B cell (primary cell): Measurements from ENCODE around the gene PNRC2. TPM values are rescaled to one million over a fixed set of nuclear protein-coding genes. Genes with fewer than 3 reads are reported as not detected.

ENCODE experiments used
- ATAC-seq: fragments of 200-7000 bp; cut with Tn5 transposase; one replicate; pipeline ENCODE4 v1.10.0; 2021; ENCODE audit warnings: low read depth, mild to moderate bottlenecking, moderate number of reproducible peaks, moderate library complexity
- CTCF ChIA-PET: fragments of 350-600 bp; sonication (Branson Sonifier 250); formaldehyde crosslinking; loops from one replicate; lab custom pipeline; 2021; ENCODE audit warnings: antibody characterized with exemption, inconsistent platforms; lab: Charles Lee
- POLR2A ChIA-PET: fragments of 350-600 bp; sonication (Branson Sonifier 250); formaldehyde crosslinking; loops from one replicate; lab custom pipeline; 2021; ENCODE audit warnings: antibody characterized with exemption; lab: Charles Lee
- DNase-seq: peaks from one replicate; pipeline ENCODE4 v3.0.0; 2013
- H2AFZ ChIP-seq: 2 replicates; pipeline ENCODE4 v1.6.1; 2012; ENCODE audit warnings: mild to moderate bottlenecking, low read depth, low read length; ENCODE audit not compliant: insufficient read depth, poor library complexity, severe bottlenecking
- H3K27ac ChIP-seq, 2 donors: 1 replicate in 1 of 2; 2 replicates in 1 of 2; pipeline ENCODE4 v1.5.1; 2012 to 2013; ENCODE audit warnings: low read length in 2 of 2, mild to moderate bottlenecking in 2 of 2, moderate library complexity in 1 of 2
- H3K27me3 ChIP-seq, 4 experiments: fragments of 200-600 bp in 1 of 4; sonication (generic) in 1 of 4; replicated peaks in 1 of 4; 1 replicate in 2 of 4; 2 replicates in 2 of 4; pipeline versions ENCODE4 v1.6.1 to v1.7.0; 2013 to 2016; ENCODE audit warnings: low read length in 3 of 4, mild to moderate bottlenecking in 2 of 4, mixed read lengths in 1 of 4, moderate library complexity in 1 of 4; ENCODE audit not compliant: insufficient read depth in 4 of 4, control insufficient read depth in 3 of 4; ENCODE audit errors: control extremely low read depth in 1 of 4
- H3K36me3 ChIP-seq, 2 experiments: replicated peaks in 1 of 2; 1 replicate in 1 of 2; 2 replicates in 1 of 2; pipeline versions ENCODE4 v1.6.1 to v1.7.1; 2013; ENCODE audit warnings: low read length in 1 of 2; ENCODE audit not compliant: insufficient read depth in 2 of 2, control insufficient read depth in 1 of 2; ENCODE audit errors: control extremely low read depth in 1 of 2, extremely low read depth in 1 of 2
- H3K4me1 ChIP-seq, 2 donors: fragments of 200-600 bp in 1 of 2; sonication (generic) in 1 of 2; 1 replicate in 1 of 2; 2 replicates in 1 of 2; pipeline versions ENCODE4 v1.5.1 to v1.6.1; 2013 to 2017; ENCODE audit warnings: low read length in 2 of 2; ENCODE audit not compliant: control insufficient read depth in 2 of 2, insufficient read depth in 2 of 2
- H3K4me2 ChIP-seq: replicated peaks from 2 replicates; pipeline ENCODE3; 2012; ENCODE audit warnings: mild to moderate bottlenecking, low read depth, low read length; ENCODE audit not compliant: poor library complexity, severe bottlenecking
- H3K4me3 ChIP-seq, 5 experiments: fragments of 200-600 bp in 1 of 5; sonication (generic) in 1 of 5; 1 replicate in 3 of 5; 2 replicates in 2 of 5; pipeline versions ENCODE4 v1.5.1 to v1.7.0; 2011 to 2016; ENCODE audit warnings: low read length in 4 of 5, mild to moderate bottlenecking in 4 of 5, low read depth in 2 of 5, control low read depth in 1 of 5, moderate library complexity in 1 of 5; ENCODE audit not compliant: insufficient read depth in 1 of 5; ENCODE audit errors: control extremely low read depth in 1 of 5, extremely low read depth in 1 of 5
- H3K79me2 ChIP-seq: fragments of 200-600 bp; sonication (generic); one replicate; pipeline ENCODE4 v1.6.0; 2016; ENCODE audit warnings: low read length; ENCODE audit not compliant: control insufficient read depth, insufficient read depth
- H3K9ac ChIP-seq: fragments of 200-600 bp; sonication (generic); 2 replicates; pipeline ENCODE4 v1.6.1; 2017; ENCODE audit warnings: mild to moderate bottlenecking, low read length, moderate library complexity
- H3K9me3 ChIP-seq, 3 donors: one replicate each; pipeline versions ENCODE4 v1.6.1 to v1.7.1; 2013; ENCODE audit warnings: low read length in 2 of 3; ENCODE audit not compliant: control insufficient read depth in 2 of 3, insufficient read depth in 1 of 3; ENCODE audit errors: control extremely low read depth in 1 of 3
- H4K20me1 ChIP-seq: 2 replicates; pipeline ENCODE4 v1.6.0; 2012; ENCODE audit warnings: mild to moderate bottlenecking, low read length; ENCODE audit not compliant: insufficient read depth, control insufficient read depth, poor library complexity, severe bottlenecking
- H3K27ac Mint-ChIP-seq: one replicate; pipeline ENCODE4 v1.8.0; 2021; ENCODE audit warnings: mixed read lengths
- H3K27me3 Mint-ChIP-seq: one replicate; pipeline ENCODE4 v1.8.0; 2021; ENCODE audit warnings: mixed read lengths
- H3K4me1 Mint-ChIP-seq: one replicate; pipeline ENCODE4 v1.8.0; 2021; ENCODE audit warnings: mixed read lengths
- H3K4me3 Mint-ChIP-seq: one replicate; pipeline ENCODE4 v1.8.0; 2021; ENCODE audit warnings: mixed read lengths
- H3K9me3 Mint-ChIP-seq: one replicate; pipeline ENCODE4 v1.8.0; 2022; ENCODE audit warnings: mixed read lengths; ENCODE audit not compliant: insufficient read depth
- CTCF ChIP-seq: fragments of 200-600 bp; IDR thresholded peaks from one replicate; pipeline ENCODE4 v1.8.0; 2022; ENCODE audit warnings: antibody characterized with exemption, mild to moderate bottlenecking
- EZH2 ChIP-seq: IDR thresholded peaks from 2 replicates; pipeline ENCODE4 v1.6.1; 2012; ENCODE audit warnings: borderline replicate concordance, low read depth, mild to moderate bottlenecking, moderate library complexity, low read length; ENCODE audit not compliant: insufficient read depth, poor library complexity, severe bottlenecking
- WGBS: methylation state at CpG from one replicate; pipeline ENCODE4 v1.1.5; 2013; ENCODE audit warnings: missing lambda C conversion rate; ENCODE audit not compliant: insufficient coverage; 5-methylcytosine and 5-hydroxymethylcytosine counted together
- intact Hi-C: fragments of 100-400 bp; cut with micrococcal nuclease; formaldehyde crosslinking; loops from one replicate; pipeline ENCODE4 v1.10.0; 2022
- polyA plus RNA-seq: library from polyadenylated mRNA; depleted of rRNA; stranded (reverse); fragments of >200 nt; gene quantifications from 2 replicates; pipeline ENCODE4 v1.2.3, GENCODE V29; 2012
- total RNA-seq, 2 donors: library from RNA; stranded (reverse); fragments of 120-200 nt in 1 of 2; gene quantifications; 1 replicate in 1 of 2; 2 replicates in 1 of 2; pipeline versions ENCODE4 v1.2.3 to v1.2.4, GENCODE V29; 2013 to 2022

Gene PNRC2
- total and polyA plus RNA-seq, 2 donors (not counting 1 experiment from before 2014, with no cell fraction given), result 89.8 to 174 TPM

GRCh38 chr1:23995431-23995837, 35.8 kb downstream of the PNRC2 start:
- no peaks in the 10 kb centered on the region for H4K20me1 ChIP-seq

GRCh38 chr1:23996700-23997229, 37.1 kb downstream of the PNRC2 start:
- TF ChIP-seq CTCF, result no peak
- TF ChIP-seq EZH2, result no peak
- Histone ChIP-seq H3K9me3 (no peaks in the 10 kb centered on the region), H4K20me1 (no peaks in the 10 kb centered on the region), H3K27ac (no peak overlapping the region), H2AFZ (no peak overlapping the region), H3K27me3 (no peaks in the 10 kb centered on the region), H3K4me2 (no peak overlapping the region), H3K79me2 (no peaks in the 10 kb centered on the region), H3K4me3 (no peak overlapping the region), H3K4me1 (no peaks in the 10 kb centered on the region), H3K36me3 (no peaks in the 10 kb centered on the region), H3K9ac (no peak overlapping the region)
- H3K9me3 Mint-ChIP-seq, result no peaks in the 10 kb centered on the region
- peaks cover 1% of the 10 kb centered on the region for H3K4me1 Mint-ChIP-seq
- no peak overlapping the region for H3K4me3 Mint-ChIP-seq
- WGBS, result 92% methylated on average over 8 of the region's 10 CpGs
- POLR2A ChIA-PET, result no interaction called here
- intact Hi-C loops, result no loop called here
- CTCF ChIA-PET, result no interaction called here
- ATAC-seq, result no peak
- DNase-seq, result no peak
- no peaks in the 10 kb centered on the region for H3K27me3 Mint-ChIP-seq
- no peak overlapping the region for H3K27ac Mint-ChIP-seq

More at GRCh38 chr1:23995431-23995837, 35.8 kb downstream of the PNRC2 start:
- Histone ChIP-seq H3K9me3 (no peaks in the 10 kb centered on the region), H3K36me3 (no peaks in the 10 kb centered on the region), H3K27ac (no peak overlapping the region), H3K27me3 (no peaks in the 10 kb centered on the region), H3K4me1 (no peaks in the 10 kb centered on the region), H3K4me3 (no peak overlapping the region), H3K79me2 (no peaks in the 10 kb centered on the region), H3K4me2 (no peak overlapping the region), H3K9ac (no peak overlapping the region), H2AFZ (no peak overlapping the region)
- H3K4me3 Mint-ChIP-seq, result no peak overlapping the region
- H3K9me3 Mint-ChIP-seq, result no peaks in the 10 kb centered on the region
- no peak for ATAC-seq
- ChIA-PET CTCF (no interaction called here), POLR2A (no interaction called here)
- WGBS, result 70% methylated on average over 1 of the region's 13 CpGs
- peaks cover 10% of the 10 kb centered on the region for H3K4me1 Mint-ChIP-seq
- intact Hi-C loops, result no loop called here
- no peak overlapping the region for H3K27ac Mint-ChIP-seq
- H3K27me3 Mint-ChIP-seq, result no peaks in the 10 kb centered on the region
- DNase-seq, result no peak
- no peak for TF ChIP-seq CTCF
- TF ChIP-seq EZH2, result no peak
